ENCODE measurements around the gene CCR1. TPM values are rescaled to one million over a fixed set of nuclear protein-coding genes. Genes with fewer than 3 reads are reported as not detected.

CCR1 gene
- total and polyA plus RNA-seq, 9 of the 15 experiments (the other 6 are each of a cell fraction or from before 2014, with no cell fraction given) = not detected

DNA sequence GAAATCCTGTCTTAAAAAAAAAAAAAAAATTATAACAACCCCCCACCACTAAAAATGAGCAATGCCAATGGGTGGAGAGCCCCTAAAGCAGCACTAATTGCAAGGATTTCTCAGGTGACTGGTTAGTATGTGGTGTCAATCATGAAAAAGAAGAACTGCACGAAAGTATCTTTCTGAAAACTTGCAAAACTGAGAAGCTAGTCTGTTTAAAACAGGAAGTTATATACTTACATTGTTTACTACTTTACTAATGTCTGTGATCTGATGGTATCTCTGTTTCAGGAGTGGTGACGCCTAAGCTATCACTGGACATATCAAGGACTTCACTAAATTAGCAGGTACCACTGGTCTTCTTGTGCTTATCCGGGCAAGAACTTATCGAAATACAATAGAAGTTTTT lies 34.0 kb upstream of the CCR1 start, which contains the start of gene CCR3:
Gene CCR3 (plus strand): TSS at position 341 of the 400 bp plus-strand sequence. CDS start 22,699 bp downstream, outside the sequence.
- H3K79me2 ChIP-seq (ENCODE audit: control insufficient read depth, insufficient read depth, low read length) = no peaks in the 10 kb centered on the region
- no peaks in the 10 kb centered on the region for H4K20me1 ChIP-seq (replicated peaks; ENCODE audit: control insufficient read depth, insufficient read depth, low read length)
- H3K27ac ChIP-seq (ENCODE audit: extremely low read depth, low read depth, low read length) = no peak within 1 kb of the TSS
- no peak within 1 kb of the TSS for H2AFZ ChIP-seq (ENCODE audit: low read depth, low read length)
- in situ Hi-C loops (cut with MboI) = no loop called here
- no peaks in the 10 kb centered on the region for H3K36me3 ChIP-seq (ENCODE audit: control insufficient read depth, insufficient read depth, low read length)
- no peak within 1 kb of the TSS for H3K4me2 ChIP-seq (ENCODE audit: insufficient read depth, low read length)
- no peak within 1 kb of the TSS for H3K4me3 ChIP-seq
- peaks cover 0 to 15% of the 10 kb centered on the region in 2 experiments; a peak in 1 of 5 replicates for H3K27me3 ChIP-seq (ENCODE audit: control insufficient read depth in 2 of 2, insufficient read depth in 2 of 2, low read length in 2 of 2)
- H3K9me1 ChIP-seq (ENCODE audit: control insufficient read depth, insufficient read depth, low read length) = no peaks in the 10 kb centered on the region
- ChIA-PET POLR2A (no interaction called here), CTCF (ENCODE audit: low intra/inter-chr PET ratio) (no interaction called here)
- H3K4me1 ChIP-seq (replicated peaks in 1 of 2; ENCODE audit: control insufficient read depth in 2 of 2, insufficient read depth in 2 of 2, low read length in 2 of 2) = no peaks in the 10 kb centered on the region
- 2% methylated on average over 4 of the region's 4 CpGs for WGBS (ENCODE audit: insufficient coverage, low coverage, missing lambda C conversion rate)
- intact Hi-C loops (cut with micrococcal nuclease) = no loop called here
- ATAC-seq (no peak), FAIRE-seq (no peak), DNase-seq (ENCODE audit: extremely low read depth in 1 of 4, low spot score in 3 of 4) (no peak)
- no peaks in the 10 kb centered on the region for H3K9me3 ChIP-seq (replicated peaks; ENCODE audit: control insufficient read depth, insufficient read depth, low read depth, low read length)
- H3K9ac ChIP-seq (ENCODE audit: insufficient read depth in 1 of 2, low read depth in 2 of 2, low read length in 2 of 2) = no peak within 1 kb of the TSS
- BruUV-seq (replicated peaks) = no TSS peak
- no peak for TF ChIP-seq HNRNPH1 (optimal IDR thresholded peaks at IDR 0.05; ENCODE audit: low read depth, low read length)
- TF ChIP-seq U2AF1 (optimal IDR thresholded peaks at IDR 0.05; ENCODE audit: low read depth, low read length) = no peak
- no peak for TF ChIP-seq MEF2A (IDR thresholded peaks at IDR 0.05; ENCODE audit: control insufficient read depth, low read depth, low read length)
- TF ChIP-seq, protein P1, sequence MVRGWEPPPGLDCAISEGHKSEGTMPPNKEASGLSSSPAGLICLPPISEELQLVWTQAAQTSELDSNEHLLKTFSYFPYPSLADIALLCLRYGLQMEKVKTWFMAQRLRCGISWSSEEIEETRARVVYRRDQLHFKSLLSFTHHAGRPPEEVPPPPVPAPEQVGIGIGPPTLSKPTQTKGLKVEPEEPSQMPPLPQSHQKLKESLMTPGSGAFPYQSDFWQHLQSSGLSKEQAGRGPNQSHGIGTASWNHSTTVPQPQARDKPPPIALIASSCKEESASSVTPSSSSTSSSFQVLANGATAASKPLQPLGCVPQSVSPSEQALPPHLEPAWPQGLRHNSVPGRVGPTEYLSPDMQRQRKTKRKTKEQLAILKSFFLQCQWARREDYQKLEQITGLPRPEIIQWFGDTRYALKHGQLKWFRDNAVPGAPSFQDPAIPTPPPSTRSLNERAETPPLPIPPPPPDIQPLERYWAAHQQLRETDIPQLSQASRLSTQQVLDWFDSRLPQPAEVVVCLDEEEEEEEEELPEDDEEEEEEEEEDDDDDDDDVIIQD (CRISPR knock-in tag; IDR thresholded peaks at IDR 0.05) = no peak
- TF ChIP-seq TAF15 (IDR thresholded peaks at IDR 0.05; ENCODE audit: low read depth, low read length) = no peak
- TF ChIP-seq, protein P2, sequence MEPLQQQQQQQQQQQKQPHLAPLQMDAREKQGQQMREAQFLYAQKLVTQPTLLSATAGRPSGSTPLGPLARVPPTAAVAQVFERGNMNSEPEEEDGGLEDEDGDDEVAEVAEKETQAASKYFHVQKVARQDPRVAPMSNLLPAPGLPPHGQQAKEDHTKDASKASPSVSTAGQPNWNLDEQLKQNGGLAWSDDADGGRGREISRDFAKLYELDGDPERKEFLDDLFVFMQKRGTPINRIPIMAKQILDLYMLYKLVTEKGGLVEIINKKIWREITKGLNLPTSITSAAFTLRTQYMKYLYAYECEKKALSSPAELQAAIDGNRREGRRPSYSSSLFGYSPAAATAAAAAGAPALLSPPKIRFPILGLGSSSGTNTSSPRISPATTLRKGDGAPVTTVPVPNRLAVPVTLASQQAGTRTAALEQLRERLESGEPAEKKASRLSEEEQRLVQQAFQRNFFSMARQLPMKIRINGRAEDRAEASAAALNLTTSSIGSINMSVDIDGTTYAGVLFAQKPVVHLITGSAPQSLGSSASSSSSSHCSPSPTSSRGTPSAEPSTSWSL (CRISPR knock-in tag; IDR thresholded peaks at IDR 0.05; ENCODE audit: borderline replicate concordance) = no peak

Measured in K562 (cell line).